ENCODE measurements around the gene ALK.

The ALK gene

GRCh38 chr2:29175338-29175737 is 746.0 kb downstream of the ALK start:
- H3K27ac ChIP-seq, result no peak overlapping the region
- TF ChIP-seq ZFX (IDR thresholded peaks at IDR 0.05) (no peak), CTCF (conservative IDR thresholded peaks at IDR 0.05) (no peak)

- TF ChIP-seq CTCF (conservative IDR thresholded peaks at IDR 0.05) (no peak), ZFX (IDR thresholded peaks at IDR 0.05) (no peak)
- H3K27ac ChIP-seq, result no peak overlapping the region
Observed at GRCh38 chr2:29174937-29175336, 746.4 kb downstream of the ALK start.

- no peak for TF ChIP-seq CTCF (conservative IDR thresholded peaks at IDR 0.05)
- TF ChIP-seq ZFX (IDR thresholded peaks at IDR 0.05), result no peak
- H3K27ac ChIP-seq, result no peak overlapping the region
Observed at GRCh38 chr2:29166242-29167039, 754.9 kb downstream of the ALK start.

GRCh38 chr2:29165362-29166241 is 755.8 kb downstream of the ALK start:
- peak overlapping the region; percentile 52; the same call in 1 of the 2 replicates for H3K27ac ChIP-seq

DNA sequence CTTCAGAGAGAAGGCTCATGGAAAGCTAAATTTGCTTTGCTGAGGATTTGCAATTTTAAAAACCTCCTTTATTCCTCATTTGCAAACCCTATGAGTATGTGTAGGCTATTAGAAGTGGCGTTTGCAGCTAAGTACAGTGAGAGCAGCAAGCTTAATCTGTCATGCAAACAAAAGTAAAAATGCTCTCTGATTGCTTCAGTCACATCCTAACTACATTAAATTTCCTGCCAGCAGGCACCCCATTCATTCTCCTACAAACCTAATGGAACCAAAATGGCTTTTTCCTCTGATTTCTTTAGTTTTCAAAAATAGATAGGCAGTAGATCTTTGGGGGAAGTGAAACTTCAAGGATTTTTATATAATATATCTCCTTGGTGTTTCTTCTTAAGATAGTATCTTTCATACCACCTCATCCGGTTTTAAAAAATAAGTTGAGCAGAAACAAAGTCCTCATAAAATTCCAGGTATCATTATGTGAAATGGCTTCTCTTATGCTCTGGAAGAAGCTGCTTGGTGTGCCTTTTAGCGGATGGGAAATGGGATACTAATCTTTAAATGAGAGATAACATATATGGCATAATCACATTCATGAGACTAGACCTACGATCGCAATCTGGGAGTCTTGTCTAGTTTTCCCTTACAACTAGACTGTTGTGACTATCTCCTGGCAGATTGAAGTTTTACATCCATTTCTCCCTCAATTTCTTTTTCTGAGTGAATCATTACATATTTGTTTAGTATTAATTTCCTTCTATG is 757.1 kb downstream of the ALK start:
- no peak overlapping the region for H3K27ac ChIP-seq
- TF ChIP-seq ZFX (IDR thresholded peaks at IDR 0.05) (no peak), CTCF (conservative IDR thresholded peaks at IDR 0.05) (no peak)

More at GRCh38 chr2:29165362-29166241, 755.8 kb downstream of the ALK start:
- no peak for TF ChIP-seq CTCF (conservative IDR thresholded peaks at IDR 0.05)
- TF ChIP-seq ZFX (IDR thresholded peaks at IDR 0.05), result no peak

- no peak for TF ChIP-seq CTCF (conservative IDR thresholded peaks at IDR 0.05)
- no peak for TF ChIP-seq ZFX (IDR thresholded peaks at IDR 0.05)
- no peak overlapping the region for H3K27ac ChIP-seq
Observed at GRCh38 chr2:29162204-29162928, 759.0 kb downstream of the ALK start.
